NCI-H526 treated with DMSO at 0.1 percent for 48 hours (cell line): ENCODE data around the gene DCUN1D2.
"Not testable (repeated sequence)": the region's sequence is repeated elsewhere in the genome, so short reads cannot be mapped to it uniquely, and the experiment has no call there.

Experiments
- DNase-seq: peaks from one replicate; lab custom pipeline; 2025; lab: John Stamatoyannopoulos, UW

DCUN1D2 gene

GRCh38 chr13:113465300-113465699, 25.2 kb downstream of the DCUN1D2 start:
- DNase-seq: no peak

GRCh38 chr13:113464476-113464875, 26.0 kb downstream of the DCUN1D2 start:
- DNase-seq: no peak

GRCh38 chr13:113461022-113461751, 29.3 kb downstream of the DCUN1D2 start:
- no peak for DNase-seq

GRCh38 chr13:113460599-113460998, 29.9 kb downstream of the DCUN1D2 start:
- no peak for DNase-seq

- DNase-seq: no peak
Measured at GRCh38 chr13:113460064-113460555, 30.4 kb downstream of the DCUN1D2 start.

- DNase-seq: no peak
Measured at GRCh38 chr13:113458253-113459065, 32.1 kb downstream of the DCUN1D2 start.

GRCh38 chr13:113457510-113457909, 33.0 kb downstream of the DCUN1D2 start:
- no peak for DNase-seq

- no peak for DNase-seq
Measured at GRCh38 chr13:113456116-113456702, 34.3 kb downstream of the DCUN1D2 start.

- no peak for DNase-seq
Measured at GRCh38 chr13:113455384-113455783, 35.1 kb downstream of the DCUN1D2 start.

- no peak for DNase-seq
Measured at GRCh38 chr13:113454936-113455335, 35.6 kb downstream of the DCUN1D2 start.

GRCh38 chr13:113452942-113453901, 37.3 kb downstream of the DCUN1D2 start, which contains the start of gene ADPRHL1:
Gene ADPRHL1 (minus strand): TSS chr13:113453488. CDS start chr13:113453437, 51 bp downstream.
- no peak for DNase-seq

GRCh38 chr13:113452466-113452865, 38.0 kb downstream of the DCUN1D2 start:
- no peak for DNase-seq

- DNase-seq: no peak
Measured at GRCh38 chr13:113451951-113452421, 38.5 kb downstream of the DCUN1D2 start.

GRCh38 chr13:113450861-113451620, 39.5 kb downstream of the DCUN1D2 start:
- peak; percentile 12 for DNase-seq

GRCh38 chr13:113450348-113450744, 40.2 kb downstream of the DCUN1D2 start:
- not testable (repeated sequence) for DNase-seq

GRCh38 chr13:113449693-113450347, 40.7 kb downstream of the DCUN1D2 start:
- DNase-seq: no peak

- peak; percentile 58 for DNase-seq
Measured at GRCh38 chr13:113448885-113449692, 41.4 kb downstream of the DCUN1D2 start.

- DNase-seq: no peak
Measured at GRCh38 chr13:113448545-113448884, 42.0 kb downstream of the DCUN1D2 start.

GRCh38 chr13:113447596-113447995, 42.9 kb downstream of the DCUN1D2 start:
- no peak for DNase-seq
